H1 (cell line): ENCODE data around the gene AOAH. TPM values are rescaled to one million over a fixed set of nuclear protein-coding genes. Genes with fewer than 3 reads are reported as not detected.

Experiments
- ASH2L ChIP-seq: fragments of 200-600, 300-600 bp; sonication (generic); IDR thresholded peaks from one replicate; pipeline ENCODE4 v1.7.1; 2017; ENCODE audit warnings: low read length
- CTBP2 ChIP-seq: IDR thresholded peaks from 2 replicates; pipeline ENCODE4 v1.7.0; 2011; ENCODE audit warnings: borderline replicate concordance, mild to moderate bottlenecking, moderate library complexity, mixed read lengths, low read length; ENCODE audit not compliant: insufficient read depth, insufficient read length
- POLR2AphosphoS5 ChIP-seq: IDR thresholded peaks from 2 replicates; pipeline ENCODE4 v1.6.1; 2011; ENCODE audit warnings: low read depth, low read length
- TCF12 ChIP-seq: IDR thresholded peaks from 2 replicates; pipeline ENCODE4 v1.6.1; 2011; ENCODE audit warnings: low read depth, mild to moderate bottlenecking, low read length
- ZNF274 ChIP-seq: IDR thresholded peaks from 2 replicates; pipeline ENCODE4 v1.7.0; 2012; ENCODE audit warnings: low read length, borderline replicate concordance; ENCODE audit errors: extremely low read depth
- polyA plus RNA-seq, 7 experiments: library from polyadenylated mRNA; depleted of rRNA in 3 of 7; stranded (reverse) in 5 of 7; unstranded in 2 of 7; fragments of >200 nt in 5 of 7; fragments of 200-250 nt in 2 of 7; gene quantifications; 1 replicate in 5 of 7; 2 replicates in 1 of 7; 4 replicates in 1 of 7; pipeline versions ENCODE4 v1.2.1 to v1.2.3, GENCODE V29; 2011 to 2013; ENCODE audit warnings: missing spikeins in 2 of 7, mixed read lengths in 2 of 7
- total RNA-seq: library from RNA; stranded (reverse); fragmentation: NEBNext Ultra II Directional; extraction: Animal tissue kit (Norgen Biotek cat#: 25700); gene quantifications from 2 replicates; pipeline ENCODE4 v1.2.1, GENCODE V29; 2021
- TF ChIP-seq, protein P1 (sequence below): fragments of 300-600 bp; sonication (generic); IDR thresholded peaks from 2 replicates; pipeline ENCODE4 v1.7.1; 2012; ENCODE audit warnings: low read length, moderate library complexity, mild to moderate bottlenecking, inconsistent platforms; ENCODE audit not compliant: insufficient replicate concordance

AOAH gene
- total and polyA plus RNA-seq, 2 of the 8 experiments (the other 6 are each of a cell fraction or from before 2014, with no cell fraction given) = 0.08 TPM; not detected in 1

DNA sequence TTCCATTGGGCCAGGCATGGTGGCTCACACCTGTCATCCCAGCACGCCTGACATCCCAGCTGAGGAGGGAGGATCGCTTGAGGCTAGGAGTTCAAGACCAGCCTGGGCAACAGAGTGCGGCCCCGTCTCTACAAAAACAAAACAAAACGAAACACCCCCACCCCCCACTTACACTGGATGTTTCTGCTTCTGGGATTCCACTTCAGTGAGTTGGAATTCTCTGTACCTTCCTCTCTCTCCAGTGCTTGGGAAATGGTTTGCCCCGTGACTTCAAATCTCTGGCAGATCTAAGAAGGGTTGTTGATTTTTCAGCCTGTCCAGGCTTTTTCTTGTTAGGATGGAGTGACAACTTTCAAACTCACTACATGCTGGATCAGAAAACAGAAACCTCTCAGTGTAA lies 227.7 kb downstream of the AOAH start (continued):
- TF ChIP-seq, protein P1, sequence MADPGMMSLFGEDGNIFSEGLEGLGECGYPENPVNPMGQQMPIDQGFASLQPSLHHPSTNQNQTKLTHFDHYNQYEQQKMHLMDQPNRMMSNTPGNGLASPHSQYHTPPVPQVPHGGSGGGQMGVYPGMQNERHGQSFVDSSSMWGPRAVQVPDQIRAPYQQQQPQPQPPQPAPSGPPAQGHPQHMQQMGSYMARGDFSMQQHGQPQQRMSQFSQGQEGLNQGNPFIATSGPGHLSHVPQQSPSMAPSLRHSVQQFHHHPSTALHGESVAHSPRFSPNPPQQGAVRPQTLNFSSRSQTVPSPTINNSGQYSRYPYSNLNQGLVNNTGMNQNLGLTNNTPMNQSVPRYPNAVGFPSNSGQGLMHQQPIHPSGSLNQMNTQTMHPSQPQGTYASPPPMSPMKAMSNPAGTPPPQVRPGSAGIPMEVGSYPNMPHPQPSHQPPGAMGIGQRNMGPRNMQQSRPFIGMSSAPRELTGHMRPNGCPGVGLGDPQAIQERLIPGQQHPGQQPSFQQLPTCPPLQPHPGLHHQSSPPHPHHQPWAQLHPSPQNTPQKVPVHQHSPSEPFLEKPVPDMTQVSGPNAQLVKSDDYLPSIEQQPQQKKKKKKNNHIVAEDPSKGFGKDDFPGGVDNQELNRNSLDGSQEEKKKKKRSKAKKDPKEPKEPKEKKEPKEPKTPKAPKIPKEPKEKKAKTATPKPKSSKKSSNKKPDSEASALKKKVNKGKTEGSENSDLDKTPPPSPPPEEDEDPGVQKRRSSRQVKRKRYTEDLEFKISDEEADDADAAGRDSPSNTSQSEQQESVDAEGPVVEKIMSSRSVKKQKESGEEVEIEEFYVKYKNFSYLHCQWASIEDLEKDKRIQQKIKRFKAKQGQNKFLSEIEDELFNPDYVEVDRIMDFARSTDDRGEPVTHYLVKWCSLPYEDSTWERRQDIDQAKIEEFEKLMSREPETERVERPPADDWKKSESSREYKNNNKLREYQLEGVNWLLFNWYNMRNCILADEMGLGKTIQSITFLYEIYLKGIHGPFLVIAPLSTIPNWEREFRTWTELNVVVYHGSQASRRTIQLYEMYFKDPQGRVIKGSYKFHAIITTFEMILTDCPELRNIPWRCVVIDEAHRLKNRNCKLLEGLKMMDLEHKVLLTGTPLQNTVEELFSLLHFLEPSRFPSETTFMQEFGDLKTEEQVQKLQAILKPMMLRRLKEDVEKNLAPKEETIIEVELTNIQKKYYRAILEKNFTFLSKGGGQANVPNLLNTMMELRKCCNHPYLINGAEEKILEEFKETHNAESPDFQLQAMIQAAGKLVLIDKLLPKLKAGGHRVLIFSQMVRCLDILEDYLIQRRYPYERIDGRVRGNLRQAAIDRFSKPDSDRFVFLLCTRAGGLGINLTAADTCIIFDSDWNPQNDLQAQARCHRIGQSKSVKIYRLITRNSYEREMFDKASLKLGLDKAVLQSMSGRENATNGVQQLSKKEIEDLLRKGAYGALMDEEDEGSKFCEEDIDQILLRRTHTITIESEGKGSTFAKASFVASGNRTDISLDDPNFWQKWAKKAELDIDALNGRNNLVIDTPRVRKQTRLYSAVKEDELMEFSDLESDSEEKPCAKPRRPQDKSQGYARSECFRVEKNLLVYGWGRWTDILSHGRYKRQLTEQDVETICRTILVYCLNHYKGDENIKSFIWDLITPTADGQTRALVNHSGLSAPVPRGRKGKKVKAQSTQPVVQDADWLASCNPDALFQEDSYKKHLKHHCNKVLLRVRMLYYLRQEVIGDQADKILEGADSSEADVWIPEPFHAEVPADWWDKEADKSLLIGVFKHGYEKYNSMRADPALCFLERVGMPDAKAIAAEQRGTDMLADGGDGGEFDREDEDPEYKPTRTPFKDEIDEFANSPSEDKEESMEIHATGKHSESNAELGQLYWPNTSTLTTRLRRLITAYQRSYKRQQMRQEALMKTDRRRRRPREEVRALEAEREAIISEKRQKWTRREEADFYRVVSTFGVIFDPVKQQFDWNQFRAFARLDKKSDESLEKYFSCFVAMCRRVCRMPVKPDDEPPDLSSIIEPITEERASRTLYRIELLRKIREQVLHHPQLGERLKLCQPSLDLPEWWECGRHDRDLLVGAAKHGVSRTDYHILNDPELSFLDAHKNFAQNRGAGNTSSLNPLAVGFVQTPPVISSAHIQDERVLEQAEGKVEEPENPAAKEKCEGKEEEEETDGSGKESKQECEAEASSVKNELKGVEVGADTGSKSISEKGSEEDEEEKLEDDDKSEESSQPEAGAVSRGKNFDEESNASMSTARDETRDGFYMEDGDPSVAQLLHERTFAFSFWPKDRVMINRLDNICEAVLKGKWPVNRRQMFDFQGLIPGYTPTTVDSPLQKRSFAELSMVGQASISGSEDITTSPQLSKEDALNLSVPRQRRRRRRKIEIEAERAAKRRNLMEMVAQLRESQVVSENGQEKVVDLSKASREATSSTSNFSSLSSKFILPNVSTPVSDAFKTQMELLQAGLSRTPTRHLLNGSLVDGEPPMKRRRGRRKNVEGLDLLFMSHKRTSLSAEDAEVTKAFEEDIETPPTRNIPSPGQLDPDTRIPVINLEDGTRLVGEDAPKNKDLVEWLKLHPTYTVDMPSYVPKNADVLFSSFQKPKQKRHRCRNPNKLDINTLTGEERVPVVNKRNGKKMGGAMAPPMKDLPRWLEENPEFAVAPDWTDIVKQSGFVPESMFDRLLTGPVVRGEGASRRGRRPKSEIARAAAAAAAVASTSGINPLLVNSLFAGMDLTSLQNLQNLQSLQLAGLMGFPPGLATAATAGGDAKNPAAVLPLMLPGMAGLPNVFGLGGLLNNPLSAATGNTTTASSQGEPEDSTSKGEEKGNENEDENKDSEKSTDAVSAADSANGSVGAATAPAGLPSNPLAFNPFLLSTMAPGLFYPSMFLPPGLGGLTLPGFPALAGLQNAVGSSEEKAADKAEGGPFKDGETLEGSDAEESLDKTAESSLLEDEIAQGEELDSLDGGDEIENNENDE = no peak
- no peak for TF ChIP-seq POLR2AphosphoS5
- no peak for TF ChIP-seq ZNF274
- no peak for TF ChIP-seq CTBP2
- no peak for TF ChIP-seq TCF12
- TF ChIP-seq ASH2L = no peak
